HepG2 (cell line): ENCODE measurements around the gene MYOM1. TPM values are rescaled to one million over a fixed set of nuclear protein-coding genes. Genes with fewer than 3 reads are reported as not detected.

Experiments
- HNRNPLL ChIP-seq: fragments of 200-400 bp; formaldehyde crosslinking; IDR thresholded peaks from 2 replicates; pipeline ENCODE4 v1.6.1; 2017; ENCODE audit warnings: mild to moderate bottlenecking, low read depth, low read length; ENCODE audit not compliant: poor library complexity, severe bottlenecking
- IKZF1 ChIP-seq: fragments of 450-650 bp; IDR thresholded peaks from 2 replicates; pipeline ENCODE4 v1.7.1; 2016
- JUND ChIP-seq: sonication (generic); formaldehyde crosslinking; IDR thresholded peaks from 2 replicates; pipeline ENCODE4 v1.8.0; 2022; ENCODE audit warnings: mild to moderate bottlenecking, missing genetic modification reagents
- KDM3A ChIP-seq: IDR thresholded peaks from 2 replicates; pipeline ENCODE4 v1.6.1; 2018; ENCODE audit warnings: low read depth, missing compliant biosample characterization
- KDM6A ChIP-seq: IDR thresholded peaks from 2 replicates; pipeline ENCODE4 v1.6.1; 2016; ENCODE audit warnings: low read depth
- KMT2B ChIP-seq: IDR thresholded peaks from 2 replicates; pipeline ENCODE4 v1.6.1; 2016; ENCODE audit warnings: missing genetic modification reagents, missing compliant biosample characterization
- MAF1 ChIP-seq: sonication (generic); formaldehyde crosslinking; IDR thresholded peaks from 2 replicates; pipeline ENCODE4 v1.5.0; 2020; ENCODE audit warnings: missing genetic modification reagents, borderline replicate concordance
- POLR2AphosphoS5 ChIP-seq: IDR thresholded peaks from 2 replicates; pipeline ENCODE4 v1.6.1; 2012; ENCODE audit warnings: low read depth, low read length
- RAD21 ChIP-seq: fragments of 450-650 bp; formaldehyde crosslinking; IDR thresholded peaks from 2 replicates; pipeline ENCODE4 v1.5.0; 2020; ENCODE audit warnings: mild to moderate bottlenecking
- SOX6 ChIP-seq, 2 experiments: fragments of 450-650 bp in 1 of 2; sonication (generic) in 1 of 2; formaldehyde crosslinking in 1 of 2; IDR thresholded peaks; 2 replicates each; pipeline versions ENCODE4 v1.4.0 to v1.6.1; 2017 to 2020; ENCODE audit warnings: antibody characterized with exemption in 1 of 2, mild to moderate bottlenecking in 1 of 2, missing genetic modification reagents in 1 of 2
- STAG1 ChIP-seq: sonication (generic); formaldehyde crosslinking; IDR thresholded peaks from 2 replicates; pipeline ENCODE4 v1.4.0; 2020; ENCODE audit warnings: missing genetic modification reagents
- TBL1XR1 ChIP-seq: fragments of 150-350 bp; IDR thresholded peaks from 2 replicates; pipeline ENCODE4 v1.6.1; 2014; ENCODE audit warnings: borderline replicate concordance, low read length; ENCODE audit not compliant: partially characterized antibody
- ZFP90 ChIP-seq: sonication (generic); formaldehyde crosslinking; IDR thresholded peaks from 2 replicates; pipeline ENCODE4 v1.8.0; 2022; ENCODE audit warnings: missing genetic modification reagents, mild to moderate bottlenecking, inconsistent platforms, borderline replicate concordance
- ZNF234 ChIP-seq: sonication (generic); formaldehyde crosslinking; conservative IDR thresholded peaks from 2 replicates; pipeline ENCODE4 v1.5.1; 2020; ENCODE audit warnings: mild to moderate bottlenecking, missing genetic modification reagents
- ZNF333 ChIP-seq: sonication (generic); formaldehyde crosslinking; IDR thresholded peaks from 2 replicates; pipeline ENCODE4 v1.4.0; 2020; ENCODE audit warnings: mild to moderate bottlenecking, missing genetic modification reagents, borderline replicate concordance
- ZNF430 ChIP-seq: sonication (generic); formaldehyde crosslinking; IDR thresholded peaks from 2 replicates; pipeline ENCODE4 v1.9.0; 2021; ENCODE audit warnings: mild to moderate bottlenecking, missing genetic modification reagents
- ZNF431 ChIP-seq: sonication (generic); formaldehyde crosslinking; IDR thresholded peaks from 2 replicates; pipeline ENCODE4 v1.9.0; 2022; ENCODE audit warnings: missing genetic modification reagents, low read depth, mild to moderate bottlenecking, borderline replicate concordance
- polyA plus RNA-seq, 8 experiments: library from polyadenylated mRNA; depleted of rRNA in 3 of 8; stranded (reverse) in 7 of 8; unstranded in 1 of 8; fragments of >200 nt; fragmentation: Illumina TruSeq in 4 of 8; extraction: Trizol in 4 of 8; gene quantifications; 2 replicates each; pipeline versions ENCODE4 v1.2.1 to v1.2.3, GENCODE V29; 2011 to 2016; ENCODE audit warnings: low read depth in 4 of 8, missing spikeins in 1 of 8, mixed read lengths in 1 of 8; ENCODE audit not compliant: insufficient read depth in 1 of 8
- total RNA-seq, 5 experiments: library from RNA; depleted of rRNA; stranded (reverse); fragments of >200 nt; fragmentation: Illumina TruSeq; extraction: Trizol; gene quantifications; 2 replicates each; pipeline ENCODE4 v1.2.3, GENCODE V29; 2016; ENCODE audit warnings: low read depth in 1 of 5
- TF ChIP-seq, protein P1 (sequence below): IDR thresholded peaks from 2 replicates; pipeline ENCODE4 v1.6.1; 2016; ENCODE audit warnings: low read depth
- TF ChIP-seq, protein P2 (sequence below): sonication (generic); formaldehyde crosslinking; IDR thresholded peaks from 2 replicates; pipeline ENCODE4 v1.5.0; 2020; ENCODE audit warnings: mild to moderate bottlenecking, missing genetic modification reagents
- TF ChIP-seq, protein P3 (sequence below): IDR thresholded peaks from 2 replicates; pipeline ENCODE4 v1.4.0; 2020; ENCODE audit warnings: mild to moderate bottlenecking, missing genetic modification reagents

The MYOM1 gene
- total and polyA plus RNA-seq, 2 of the 13 experiments (the other 11 are each of a cell fraction or from before 2014, with no cell fraction given) = 0.46 to 0.98 TPM

DNA sequence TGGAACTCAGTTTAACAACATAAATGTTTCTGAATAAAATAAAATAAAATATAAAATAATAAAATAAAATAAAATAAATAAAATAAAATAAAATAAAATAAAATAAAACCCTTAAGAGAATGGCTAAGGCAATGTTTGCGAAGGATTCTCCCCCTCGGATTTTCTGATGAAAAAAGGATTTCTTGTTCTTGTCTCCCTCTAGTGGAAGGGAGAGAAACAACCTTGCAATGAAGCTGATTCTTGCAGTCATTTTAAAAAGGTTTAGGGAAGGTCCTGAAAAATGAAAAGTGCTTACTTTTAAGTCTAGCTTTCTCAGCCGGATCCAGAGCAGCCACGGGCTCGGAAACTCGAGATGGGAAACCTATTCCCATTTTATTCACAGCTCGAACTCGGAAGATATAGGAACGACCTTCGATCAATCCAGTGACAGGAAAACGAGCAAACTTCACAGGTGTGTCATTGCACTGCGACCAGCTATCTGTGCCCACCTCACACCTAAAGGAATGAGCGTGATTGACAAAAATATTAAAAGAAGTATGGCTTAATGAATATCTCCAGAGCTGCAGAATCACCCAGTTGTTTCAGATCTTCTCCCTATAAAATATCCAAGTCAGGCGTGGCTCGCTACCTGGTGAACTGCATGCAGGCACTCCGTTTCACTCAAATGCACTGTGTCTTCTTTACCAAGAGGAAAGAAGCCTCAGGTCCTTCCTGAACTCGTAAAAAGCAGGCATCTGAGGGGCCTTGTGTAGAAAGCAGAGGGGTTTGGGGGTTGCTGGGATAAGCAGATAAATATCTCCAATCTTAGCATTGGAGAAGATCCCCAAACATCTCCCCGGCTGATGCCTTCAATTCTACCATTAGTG, 68.1 kb downstream of the MYOM1 start (continued):
- TF ChIP-seq, protein P1, sequence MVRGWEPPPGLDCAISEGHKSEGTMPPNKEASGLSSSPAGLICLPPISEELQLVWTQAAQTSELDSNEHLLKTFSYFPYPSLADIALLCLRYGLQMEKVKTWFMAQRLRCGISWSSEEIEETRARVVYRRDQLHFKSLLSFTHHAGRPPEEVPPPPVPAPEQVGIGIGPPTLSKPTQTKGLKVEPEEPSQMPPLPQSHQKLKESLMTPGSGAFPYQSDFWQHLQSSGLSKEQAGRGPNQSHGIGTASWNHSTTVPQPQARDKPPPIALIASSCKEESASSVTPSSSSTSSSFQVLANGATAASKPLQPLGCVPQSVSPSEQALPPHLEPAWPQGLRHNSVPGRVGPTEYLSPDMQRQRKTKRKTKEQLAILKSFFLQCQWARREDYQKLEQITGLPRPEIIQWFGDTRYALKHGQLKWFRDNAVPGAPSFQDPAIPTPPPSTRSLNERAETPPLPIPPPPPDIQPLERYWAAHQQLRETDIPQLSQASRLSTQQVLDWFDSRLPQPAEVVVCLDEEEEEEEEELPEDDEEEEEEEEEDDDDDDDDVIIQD (CRISPR knock-in tag) = 0 out of 2 replicates have a peak, but pooled peaks have one; percentile 45
- TF ChIP-seq MAF1 (CRISPR knock-in tag) = no peak
- no peak for TF ChIP-seq HNRNPLL
- no peak for TF ChIP-seq ZFP90
- no peak for TF ChIP-seq KDM6A (CRISPR knock-in tag)
- no peak for TF ChIP-seq IKZF1
- no peak for TF ChIP-seq POLR2AphosphoS5
- peak; percentile 76 for TF ChIP-seq STAG1 (CRISPR knock-in tag)
- TF ChIP-seq TBL1XR1 = no peak
- TF ChIP-seq KMT2B = no peak
- TF ChIP-seq, protein P2, sequence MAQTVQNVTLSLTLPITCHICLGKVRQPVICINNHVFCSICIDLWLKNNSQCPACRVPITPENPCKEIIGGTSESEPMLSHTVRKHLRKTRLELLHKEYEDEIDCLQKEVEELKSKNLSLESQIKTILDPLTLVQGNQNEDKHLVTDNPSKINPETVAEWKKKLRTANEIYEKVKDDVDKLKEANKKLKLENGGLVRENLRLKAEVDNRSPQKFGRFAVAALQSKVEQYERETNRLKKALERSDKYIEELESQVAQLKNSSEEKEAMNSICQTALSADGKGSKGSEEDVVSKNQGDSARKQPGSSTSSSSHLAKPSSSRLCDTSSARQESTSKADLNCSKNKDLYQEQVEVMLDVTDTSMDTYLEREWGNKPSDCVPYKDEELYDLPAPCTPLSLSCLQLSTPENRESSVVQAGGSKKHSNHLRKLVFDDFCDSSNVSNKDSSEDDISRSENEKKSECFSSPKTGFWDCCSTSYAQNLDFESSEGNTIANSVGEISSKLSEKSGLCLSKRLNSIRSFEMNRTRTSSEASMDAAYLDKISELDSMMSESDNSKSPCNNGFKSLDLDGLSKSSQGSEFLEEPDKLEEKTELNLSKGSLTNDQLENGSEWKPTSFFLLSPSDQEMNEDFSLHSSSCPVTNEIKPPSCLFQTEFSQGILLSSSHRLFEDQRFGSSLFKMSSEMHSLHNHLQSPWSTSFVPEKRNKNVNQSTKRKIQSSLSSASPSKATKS = no peak
- TF ChIP-seq KDM3A = no peak
- no peak for TF ChIP-seq ZNF234
- TF ChIP-seq ZNF333 (CRISPR knock-in tag) = no peak
- no peak for TF ChIP-seq JUND (CRISPR knock-in tag)
- no peak for TF ChIP-seq ZNF430 (CRISPR knock-in tag)
- TF ChIP-seq, protein P3, sequence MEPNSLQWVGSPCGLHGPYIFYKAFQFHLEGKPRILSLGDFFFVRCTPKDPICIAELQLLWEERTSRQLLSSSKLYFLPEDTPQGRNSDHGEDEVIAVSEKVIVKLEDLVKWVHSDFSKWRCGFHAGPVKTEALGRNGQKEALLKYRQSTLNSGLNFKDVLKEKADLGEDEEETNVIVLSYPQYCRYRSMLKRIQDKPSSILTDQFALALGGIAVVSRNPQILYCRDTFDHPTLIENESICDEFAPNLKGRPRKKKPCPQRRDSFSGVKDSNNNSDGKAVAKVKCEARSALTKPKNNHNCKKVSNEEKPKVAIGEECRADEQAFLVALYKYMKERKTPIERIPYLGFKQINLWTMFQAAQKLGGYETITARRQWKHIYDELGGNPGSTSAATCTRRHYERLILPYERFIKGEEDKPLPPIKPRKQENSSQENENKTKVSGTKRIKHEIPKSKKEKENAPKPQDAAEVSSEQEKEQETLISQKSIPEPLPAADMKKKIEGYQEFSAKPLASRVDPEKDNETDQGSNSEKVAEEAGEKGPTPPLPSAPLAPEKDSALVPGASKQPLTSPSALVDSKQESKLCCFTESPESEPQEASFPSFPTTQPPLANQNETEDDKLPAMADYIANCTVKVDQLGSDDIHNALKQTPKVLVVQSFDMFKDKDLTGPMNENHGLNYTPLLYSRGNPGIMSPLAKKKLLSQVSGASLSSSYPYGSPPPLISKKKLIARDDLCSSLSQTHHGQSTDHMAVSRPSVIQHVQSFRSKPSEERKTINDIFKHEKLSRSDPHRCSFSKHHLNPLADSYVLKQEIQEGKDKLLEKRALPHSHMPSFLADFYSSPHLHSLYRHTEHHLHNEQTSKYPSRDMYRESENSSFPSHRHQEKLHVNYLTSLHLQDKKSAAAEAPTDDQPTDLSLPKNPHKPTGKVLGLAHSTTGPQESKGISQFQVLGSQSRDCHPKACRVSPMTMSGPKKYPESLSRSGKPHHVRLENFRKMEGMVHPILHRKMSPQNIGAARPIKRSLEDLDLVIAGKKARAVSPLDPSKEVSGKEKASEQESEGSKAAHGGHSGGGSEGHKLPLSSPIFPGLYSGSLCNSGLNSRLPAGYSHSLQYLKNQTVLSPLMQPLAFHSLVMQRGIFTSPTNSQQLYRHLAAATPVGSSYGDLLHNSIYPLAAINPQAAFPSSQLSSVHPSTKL = 0 out of 2 replicates have a peak, but pooled peaks have one; percentile 17
- no peak for TF ChIP-seq SOX6 (IDR thresholded peaks at IDR 0.05)
- 0 out of 2 replicates have a peak, but pooled peaks have one; percentile 14 for TF ChIP-seq SOX6 (CRISPR knock-in tag; IDR thresholded peaks at IDR 0.05)
- TF ChIP-seq ZNF431 (CRISPR knock-in tag) = no peak
- TF ChIP-seq RAD21 (CRISPR knock-in tag) = peak; percentile 41; the same call in 1 of the 2 replicates
